CD4-positive, alpha-beta T cell treated with Interleukin-15 for 1 hour (primary cell): ENCODE measurements around the gene MAP4K1.

ENCODE experiments used
- DNase-seq: peaks from one replicate; pipeline ENCODE4 v3.0.0-alpha.2; 2020

MAP4K1 gene

DNA sequence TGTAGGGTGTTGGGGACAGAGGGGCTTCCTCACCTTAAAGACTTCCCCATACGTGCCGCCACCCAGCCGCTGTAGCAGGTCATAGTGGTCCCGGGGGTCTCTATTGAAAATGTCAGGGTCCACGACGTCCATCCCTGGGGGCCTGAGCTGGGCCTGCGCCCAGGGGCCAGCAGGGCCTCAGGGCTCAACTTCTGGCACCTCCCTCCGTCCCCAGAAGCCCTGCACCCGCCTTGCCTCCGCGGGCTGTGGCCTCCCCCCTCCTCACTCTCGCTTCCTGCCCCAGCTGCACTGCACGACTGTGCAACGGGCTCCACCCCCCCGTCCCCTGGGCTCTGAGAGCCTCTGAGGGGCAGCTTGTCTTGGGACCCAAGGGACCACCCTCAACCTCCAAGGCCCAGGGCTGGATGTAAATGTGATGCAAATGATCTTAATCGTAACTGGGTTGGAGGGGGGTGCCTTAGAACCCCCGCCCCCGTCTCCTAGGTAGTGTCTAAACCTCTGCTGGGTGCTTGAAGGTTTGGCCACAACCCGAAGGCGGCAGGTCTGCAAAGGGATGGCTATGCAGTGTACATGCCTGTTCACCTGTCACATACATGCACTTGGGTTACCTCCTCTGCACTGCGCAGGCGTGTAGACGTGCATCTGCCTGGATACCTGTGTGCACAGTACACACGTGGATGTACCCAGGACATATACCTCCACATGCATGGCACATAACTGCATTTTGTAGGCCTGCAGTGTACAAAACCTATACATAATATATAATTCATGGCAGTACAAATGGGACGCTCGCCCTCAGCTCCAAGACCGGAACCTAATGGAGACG lies at the start of gene MAP4K1:
TSS of gene MAP4K1 (minus strand) at position 190 of the 826 bp plus-strand sequence. CDS start at position 132, 58 bp downstream.
- DNase-seq: peak; percentile 85

DNA sequence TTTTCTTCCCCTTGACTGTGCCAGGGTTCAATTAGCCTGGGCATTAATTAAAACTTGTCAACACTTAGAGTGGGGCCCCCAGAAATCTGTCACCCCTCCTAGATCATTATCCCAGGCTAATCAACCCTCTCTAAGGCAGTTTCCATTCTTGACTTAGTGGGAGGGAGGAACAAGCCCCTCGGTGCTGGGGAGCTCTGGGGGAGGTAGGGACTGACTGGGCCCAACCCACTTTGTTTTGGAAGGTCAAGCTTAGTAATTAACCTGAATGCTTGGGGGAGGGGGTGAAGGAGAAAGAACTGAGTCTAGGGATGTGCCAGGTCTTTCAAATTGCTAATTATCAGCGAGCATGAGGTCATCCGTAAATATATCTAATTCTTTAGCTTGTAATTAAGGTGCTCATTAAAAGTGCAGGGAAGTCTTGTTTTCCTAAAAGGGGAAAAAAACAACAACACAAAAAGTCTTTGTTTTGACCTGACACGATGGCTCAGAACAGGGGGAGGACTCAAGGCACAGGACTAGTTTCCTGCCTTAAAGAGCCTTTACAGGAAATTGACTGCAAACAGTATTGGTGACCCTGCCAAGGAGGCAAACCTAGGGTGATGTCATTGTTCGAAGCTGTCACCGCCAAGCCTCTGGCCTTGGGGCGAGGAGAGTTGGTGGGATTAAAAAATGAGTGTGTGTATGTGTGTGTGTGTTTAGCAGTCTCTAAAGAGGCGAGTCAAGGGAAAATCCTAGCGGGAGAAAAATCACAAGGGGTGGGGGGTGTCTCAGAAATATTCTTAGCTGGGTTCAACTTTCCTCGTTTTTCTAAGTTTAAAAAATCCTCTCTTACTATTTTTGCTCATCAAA lies 49.1 kb upstream of the MAP4K1 start:
- DNase-seq: peak; percentile 36

DNA sequence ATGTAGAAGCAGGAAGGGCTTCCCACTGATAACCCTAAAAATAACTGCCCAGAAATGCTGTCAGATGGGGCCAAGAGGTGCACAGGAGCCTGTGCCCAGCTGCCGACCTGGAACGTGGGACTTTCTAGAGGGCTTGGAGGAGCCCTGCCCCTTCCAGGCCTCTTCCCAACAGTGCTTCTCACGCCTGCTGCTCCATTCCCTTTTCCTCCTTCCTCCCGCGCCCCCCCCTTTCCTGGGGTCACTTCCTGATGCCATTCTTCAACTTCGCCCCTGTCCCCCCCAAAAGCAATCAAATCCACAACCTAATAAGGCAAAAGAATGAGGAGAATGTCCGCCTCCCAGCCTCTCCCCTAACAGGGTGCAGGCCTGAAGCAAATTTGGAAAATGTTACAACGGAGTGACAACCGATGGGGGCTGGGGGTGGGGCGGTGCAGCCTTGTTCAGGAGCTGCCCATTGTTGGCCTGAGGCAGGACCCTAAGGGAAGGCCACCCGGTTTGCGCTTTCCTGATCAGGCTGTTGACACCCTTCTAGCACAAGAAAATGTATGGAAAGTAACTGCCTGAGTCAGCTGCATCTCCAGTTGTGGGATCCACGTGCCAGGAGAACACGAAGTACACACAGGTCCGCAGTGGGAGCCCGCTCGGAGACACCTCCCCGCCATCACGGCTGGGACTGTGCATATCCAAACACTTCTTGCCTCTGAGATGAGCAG lies 48.4 kb upstream of the MAP4K1 start:
- DNase-seq: no peak

DNA sequence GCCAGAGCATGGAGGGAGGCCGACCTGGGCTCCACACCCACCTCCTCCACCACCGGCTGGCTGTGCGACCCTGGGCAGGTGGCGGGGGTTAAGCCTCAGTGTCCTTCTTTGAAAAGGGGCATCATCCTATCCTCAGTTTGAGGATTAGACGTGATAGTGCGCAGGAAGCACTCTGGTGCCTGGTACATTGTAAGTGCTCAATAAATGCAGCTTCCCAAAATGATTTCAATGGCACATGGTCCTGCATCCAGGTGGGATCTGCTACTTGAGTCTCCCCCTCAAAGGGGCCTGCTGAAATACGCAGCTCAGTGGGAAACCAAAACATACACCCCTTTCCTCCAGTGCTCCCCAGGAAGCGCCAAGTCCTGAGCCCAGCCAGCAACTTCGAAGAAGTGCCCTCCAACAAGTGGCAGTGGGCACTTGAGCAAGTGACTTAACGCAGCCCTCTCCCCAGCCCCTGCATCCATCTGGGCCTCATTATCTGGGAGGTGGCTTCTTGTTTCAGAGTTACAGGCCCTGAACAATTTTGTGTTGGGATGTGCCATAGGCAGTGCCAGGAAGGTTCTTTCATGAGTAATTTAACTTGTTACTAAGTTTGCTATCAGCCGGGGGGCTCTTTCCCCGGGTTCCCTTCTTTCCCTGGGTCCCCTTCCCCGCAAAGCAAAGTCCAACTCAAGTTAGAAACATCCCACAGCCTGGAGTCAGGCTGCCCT lies 47.6 kb upstream of the MAP4K1 start:
- DNase-seq: no peak

DNA sequence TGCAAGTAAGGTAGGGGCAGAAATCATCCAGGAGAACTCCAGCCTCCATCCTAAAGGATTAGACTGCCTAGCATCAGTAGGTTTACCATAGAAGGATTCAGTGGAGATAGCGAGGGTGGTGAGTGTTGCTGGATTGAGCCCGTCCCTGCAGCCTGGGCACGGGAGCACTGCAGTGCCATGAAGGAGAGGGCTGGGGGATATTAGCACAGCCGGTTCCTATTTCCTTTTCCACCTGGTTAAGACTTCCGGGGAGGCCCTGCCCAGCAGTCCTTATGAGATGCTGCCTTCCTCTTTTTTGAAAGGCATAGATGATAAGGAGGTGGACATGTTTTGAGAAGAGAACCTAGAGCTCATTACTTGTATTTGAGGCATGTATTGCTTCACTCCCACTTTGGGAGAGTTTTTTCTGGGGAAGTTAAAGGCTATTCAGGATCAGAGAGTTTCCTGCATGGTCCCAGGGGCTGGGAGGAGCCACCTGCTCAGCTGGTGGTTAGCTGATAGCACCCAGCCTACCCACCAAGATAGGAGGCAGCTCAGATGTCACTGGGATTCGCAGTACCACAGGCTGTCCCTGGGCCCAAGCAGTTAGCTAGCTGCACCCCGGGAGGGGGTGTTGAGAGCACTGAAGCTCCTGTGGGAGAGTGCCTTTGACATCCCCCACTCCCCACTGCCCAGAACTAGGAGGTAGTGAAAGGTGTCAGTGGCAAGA lies 46.9 kb upstream of the MAP4K1 start:
- DNase-seq: no peak

DNA sequence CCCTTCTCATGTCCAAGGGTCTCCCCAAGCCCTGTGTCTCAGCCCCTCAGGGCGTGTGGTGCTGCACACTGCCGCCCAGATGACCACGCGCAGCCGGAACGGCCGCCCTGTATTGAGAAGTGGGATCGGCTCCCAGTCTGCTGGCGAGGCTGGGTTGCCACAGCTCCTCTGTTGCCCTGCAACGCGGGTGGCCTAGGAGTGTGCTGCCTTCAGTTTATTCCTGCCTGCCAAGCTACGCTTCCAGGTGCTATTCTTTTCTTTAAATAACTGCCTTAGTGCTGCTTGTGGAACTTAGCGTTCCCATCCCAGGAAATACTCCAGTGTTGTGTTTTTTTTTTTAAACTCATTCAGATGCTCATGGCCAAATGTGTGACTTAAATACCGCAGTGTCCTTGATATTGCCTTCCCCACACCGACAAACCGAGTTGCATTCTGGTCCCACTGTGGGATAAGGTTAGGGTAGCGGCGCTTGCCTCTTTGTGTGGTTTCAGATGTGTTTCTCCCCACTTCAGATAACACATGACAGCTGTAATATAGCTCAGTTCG lies 46.3 kb upstream of the MAP4K1 start:
- no peak for DNase-seq

GRCh38 chr19:38663156-38663651 lies 45.5 kb upstream of the MAP4K1 start:
- DNase-seq: no peak

- no peak for DNase-seq
Observed at GRCh38 chr19:38662537-38663155, 44.9 kb upstream of the MAP4K1 start.

DNA sequence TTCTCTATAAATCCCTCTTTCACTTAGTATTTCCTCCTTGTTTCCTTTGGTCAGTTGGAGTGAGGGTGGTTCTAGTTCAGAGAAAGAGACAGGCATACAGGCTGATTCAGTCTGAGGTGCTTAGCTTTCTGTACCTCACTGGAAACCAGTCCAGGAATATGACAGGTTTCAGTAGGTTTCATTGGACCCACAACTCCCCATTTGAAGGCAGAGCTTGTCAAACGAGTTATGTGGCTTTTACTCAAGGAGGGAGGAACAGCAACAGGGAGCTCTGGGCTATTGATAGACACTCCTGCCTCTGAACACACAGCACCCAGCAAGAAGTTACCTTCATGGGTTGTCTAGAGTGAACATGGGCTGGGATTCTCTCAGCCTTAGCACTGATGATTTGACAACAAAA lies 44.2 kb upstream of the MAP4K1 start:
- DNase-seq: no peak

DNA sequence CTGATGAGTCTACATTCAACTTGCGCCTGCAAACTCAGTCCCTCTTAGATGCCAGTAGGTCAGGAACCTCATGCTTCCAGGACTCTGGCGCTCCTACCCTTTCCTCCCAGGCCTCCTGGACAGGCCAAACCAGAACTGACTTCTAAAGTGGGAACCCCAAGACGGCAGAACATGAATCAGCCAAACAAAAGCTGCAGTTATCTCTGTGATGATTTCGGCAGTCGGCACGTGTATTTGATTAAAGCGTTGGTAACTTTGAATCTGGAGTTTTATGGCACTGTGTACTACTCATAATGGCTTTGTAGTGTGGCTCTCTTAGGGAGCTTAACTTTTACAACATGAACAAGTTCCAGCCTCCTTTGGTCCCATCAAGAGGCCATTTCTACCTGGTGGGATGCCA lies 43.4 kb upstream of the MAP4K1 start:
- DNase-seq: no peak

- DNase-seq: no peak
Observed at GRCh38 chr19:38660724-38661123, 43.0 kb upstream of the MAP4K1 start.

- DNase-seq: no peak
Observed at GRCh38 chr19:38658462-38659306, 40.9 kb upstream of the MAP4K1 start.

- DNase-seq: peak; percentile 31
Observed at GRCh38 chr19:38657633-38658222, 40.0 kb upstream of the MAP4K1 start.

DNA sequence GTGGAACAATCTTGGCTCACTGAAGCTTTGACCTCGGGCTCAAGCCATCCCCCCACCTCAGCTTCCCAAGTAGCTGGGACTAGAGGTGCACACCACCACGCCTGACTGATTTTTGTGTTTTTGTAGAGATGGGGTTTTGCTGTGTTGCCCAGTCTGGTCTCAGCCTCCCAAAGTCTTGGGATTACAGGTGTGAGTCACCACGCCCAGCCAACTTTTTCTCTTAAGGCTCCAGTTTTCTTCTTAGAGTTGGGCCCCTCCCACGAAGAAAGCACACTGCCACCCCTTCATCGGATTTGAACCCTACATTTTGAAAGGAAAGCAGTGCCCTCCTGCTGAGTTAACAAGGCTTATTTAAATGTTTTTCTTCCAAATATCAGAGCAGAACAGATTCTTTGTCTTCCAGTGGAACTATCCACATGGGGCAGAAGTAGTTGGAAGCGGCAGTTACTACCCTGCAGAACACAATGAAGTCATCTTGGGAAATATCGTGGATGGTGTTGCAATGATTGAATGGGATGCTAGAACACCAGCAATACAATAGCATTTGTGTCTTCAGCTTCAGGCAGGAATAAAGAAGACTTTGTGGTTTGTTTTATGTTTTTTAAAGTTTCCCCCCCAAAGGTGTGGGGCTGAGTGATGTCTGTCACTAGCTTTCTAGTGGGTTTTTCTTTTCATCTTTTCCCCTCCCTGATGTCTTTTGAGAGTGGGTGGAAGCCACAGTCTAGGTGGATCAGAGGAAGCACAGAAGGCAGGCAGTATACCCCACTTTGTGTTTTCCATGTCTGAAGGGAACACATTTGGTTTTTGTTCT lies 38.6 kb upstream of the MAP4K1 start:
- DNase-seq: peak; percentile 29

GRCh38 chr19:38655148-38655824 lies 37.5 kb upstream of the MAP4K1 start:
- no peak for DNase-seq

GRCh38 chr19:38654628-38655055 lies 36.9 kb upstream of the MAP4K1 start:
- DNase-seq: no peak

DNA sequence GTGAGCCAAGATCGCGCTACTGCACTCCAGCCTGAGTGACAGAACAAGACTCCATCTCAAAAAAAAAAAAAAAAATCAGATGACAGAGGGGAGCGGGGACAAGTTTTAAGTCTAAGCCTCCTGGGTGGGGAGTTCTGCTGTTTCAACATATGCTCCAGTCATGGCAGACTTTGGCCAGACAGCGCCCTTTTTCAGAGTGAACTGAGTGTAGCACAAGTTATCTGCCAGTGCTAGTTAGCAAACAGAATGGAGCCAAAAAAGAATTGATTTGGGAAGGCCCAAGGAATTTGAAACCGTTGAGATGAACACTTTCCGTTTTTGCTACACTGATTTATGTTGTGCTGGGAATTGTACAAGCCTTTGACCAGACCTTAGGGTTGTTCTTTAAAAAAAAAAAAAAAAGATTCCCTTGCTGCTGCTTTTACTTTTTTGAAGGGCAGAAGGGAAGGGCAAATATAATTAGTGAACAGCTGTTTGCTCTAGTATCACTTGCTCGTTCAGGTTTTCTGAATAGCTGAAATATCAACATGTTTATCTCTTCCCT lies 35.3 kb upstream of the MAP4K1 start:
- peak; percentile 35 for DNase-seq
